ENCODE measurements around the gene WDFY3.

The WDFY3 gene

GRCh38 chr4:84901740-84902281, 64.7 kb downstream of the WDFY3 start:
- H3K4me3 ChIP-seq (ENCODE audit: low read depth, low read length): no peak overlapping the region
- H3K9me3 ChIP-seq (ENCODE audit: control insufficient read depth, insufficient read depth, low read length): no peaks in the 10 kb centered on the region
- H3K9ac ChIP-seq (ENCODE audit: low read depth, low read length): no peak overlapping the region
- no peaks in the 10 kb centered on the region for H3K27me3 ChIP-seq (ENCODE audit: control insufficient read depth, insufficient read depth, low read length)
- H3K4me1 ChIP-seq (ENCODE audit: control insufficient read depth, insufficient read depth, low read length): peaks cover 5% of the 10 kb centered on the region
- no peaks in the 10 kb centered on the region for H3K36me3 ChIP-seq (ENCODE audit: control insufficient read depth, insufficient read depth, low read length)

DNA sequence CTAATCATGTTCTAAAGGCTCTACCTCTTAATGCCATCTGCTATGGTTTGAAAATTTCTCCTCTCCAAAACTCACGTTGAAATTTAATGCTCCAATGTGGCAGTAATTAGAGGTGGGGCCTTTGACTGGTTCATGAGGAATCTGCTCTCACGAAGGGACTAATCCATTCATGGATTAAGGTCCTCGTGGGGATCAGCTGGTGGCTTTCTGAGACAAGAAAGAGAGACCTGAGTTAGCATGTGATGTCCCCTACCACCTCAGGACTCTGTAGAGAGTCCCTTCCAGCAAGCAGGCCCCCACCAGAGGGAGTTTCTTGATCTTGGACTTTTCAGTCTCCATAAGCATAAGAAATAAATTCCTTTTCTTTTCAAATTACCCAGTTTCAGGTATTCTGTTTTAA, 65.3 kb downstream of the WDFY3 start:
- Histone ChIP-seq H3K9ac (ENCODE audit: low read depth, low read length) (no peak overlapping the region), H3K9me3 (ENCODE audit: control insufficient read depth, insufficient read depth, low read length) (no peaks in the 10 kb centered on the region), H3K4me3 (ENCODE audit: low read depth, low read length) (no peak overlapping the region)

DNA sequence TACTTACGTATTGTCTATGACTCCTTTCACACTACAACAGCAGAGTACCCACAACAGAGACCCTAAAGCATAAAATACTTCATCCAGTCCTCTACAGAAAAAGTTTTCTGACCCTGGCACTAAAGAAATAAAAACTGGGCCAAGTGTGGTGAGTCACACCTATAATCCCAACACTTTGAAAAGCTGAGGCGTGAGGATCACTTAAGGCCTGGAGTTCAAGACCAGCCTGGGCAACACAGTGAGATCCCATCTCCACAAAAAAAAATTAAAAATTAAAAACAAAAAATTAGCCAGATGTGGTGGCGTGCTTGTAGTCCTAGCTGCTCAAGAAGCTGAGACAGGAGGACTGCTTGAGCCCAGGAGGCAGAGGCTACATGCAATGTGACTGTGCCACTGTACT, 66.9 kb downstream of the WDFY3 start:
- H3K27me3 ChIP-seq (ENCODE audit: control insufficient read depth, insufficient read depth, low read length): no peaks in the 10 kb centered on the region
- H3K9ac ChIP-seq (ENCODE audit: low read depth, low read length): no peak overlapping the region
- H3K4me1 ChIP-seq (ENCODE audit: control insufficient read depth, insufficient read depth, low read length): peaks cover 8% of the 10 kb centered on the region
- H3K9me3 ChIP-seq (ENCODE audit: control insufficient read depth, insufficient read depth, low read length): no peaks in the 10 kb centered on the region
- H3K36me3 ChIP-seq (ENCODE audit: control insufficient read depth, insufficient read depth, low read length): no peaks in the 10 kb centered on the region
- no peak overlapping the region for H3K4me3 ChIP-seq (ENCODE audit: low read depth, low read length)

More for the DNA sequence above, 65.3 kb downstream of the WDFY3 start:
- Histone ChIP-seq H3K4me1 (ENCODE audit: control insufficient read depth, insufficient read depth, low read length) (peaks cover 5% of the 10 kb centered on the region), H3K36me3 (ENCODE audit: control insufficient read depth, insufficient read depth, low read length) (no peaks in the 10 kb centered on the region), H3K27me3 (ENCODE audit: control insufficient read depth, insufficient read depth, low read length) (no peaks in the 10 kb centered on the region)

- Histone ChIP-seq H3K9me3 (ENCODE audit: control insufficient read depth, insufficient read depth, low read length) (no peaks in the 10 kb centered on the region), H3K27me3 (ENCODE audit: control insufficient read depth, insufficient read depth, low read length) (no peaks in the 10 kb centered on the region), H3K4me1 (ENCODE audit: control insufficient read depth, insufficient read depth, low read length) (peaks cover 8% of the 10 kb centered on the region), H3K4me3 (ENCODE audit: low read depth, low read length) (no peak overlapping the region), H3K36me3 (ENCODE audit: control insufficient read depth, insufficient read depth, low read length) (no peaks in the 10 kb centered on the region), H3K9ac (ENCODE audit: low read depth, low read length) (no peak overlapping the region)
These were observed 69.0 kb downstream of the WDFY3 start for GRCh38 chr4:84897516-84897915.

GRCh38 chr4:84895283-84895682, 71.2 kb downstream of the WDFY3 start:
- Histone ChIP-seq H3K4me1 (ENCODE audit: control insufficient read depth, insufficient read depth, low read length) (peaks cover 3% of the 10 kb centered on the region), H3K4me3 (ENCODE audit: low read depth, low read length) (no peak overlapping the region), H3K27me3 (ENCODE audit: control insufficient read depth, insufficient read depth, low read length) (no peaks in the 10 kb centered on the region), H3K9ac (ENCODE audit: low read depth, low read length) (no peak overlapping the region), H3K9me3 (ENCODE audit: control insufficient read depth, insufficient read depth, low read length) (no peaks in the 10 kb centered on the region), H3K36me3 (ENCODE audit: control insufficient read depth, insufficient read depth, low read length) (no peaks in the 10 kb centered on the region)

DNA sequence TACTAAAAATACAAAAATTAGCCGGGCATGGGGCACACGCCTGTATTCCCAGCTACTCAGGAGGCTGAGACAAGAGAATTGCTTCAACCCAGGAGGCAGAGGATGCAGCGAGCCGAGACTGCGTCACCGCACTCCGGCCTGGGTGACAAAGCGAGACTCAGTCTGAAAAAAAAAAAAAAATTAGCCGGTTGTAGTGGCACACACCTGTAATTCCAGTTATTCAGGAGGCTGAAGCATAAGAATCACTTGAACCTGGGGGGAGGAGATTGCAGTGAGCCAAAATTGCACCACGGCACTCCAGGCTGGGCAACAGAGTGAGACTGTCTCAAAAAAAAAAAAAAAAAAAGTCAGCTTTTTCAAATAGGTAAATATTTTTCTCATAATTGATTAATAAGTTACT, 71.9 kb downstream of the WDFY3 start:
- peaks cover 3% of the 10 kb centered on the region for H3K4me1 ChIP-seq (ENCODE audit: control insufficient read depth, insufficient read depth, low read length)
- H3K36me3 ChIP-seq (ENCODE audit: control insufficient read depth, insufficient read depth, low read length): no peaks in the 10 kb centered on the region
- H3K9me3 ChIP-seq (ENCODE audit: control insufficient read depth, insufficient read depth, low read length): no peaks in the 10 kb centered on the region
- no peak overlapping the region for H3K9ac ChIP-seq (ENCODE audit: low read depth, low read length)
- H3K4me3 ChIP-seq (ENCODE audit: low read depth, low read length): no peak overlapping the region
- no peaks in the 10 kb centered on the region for H3K27me3 ChIP-seq (ENCODE audit: control insufficient read depth, insufficient read depth, low read length)

DNA sequence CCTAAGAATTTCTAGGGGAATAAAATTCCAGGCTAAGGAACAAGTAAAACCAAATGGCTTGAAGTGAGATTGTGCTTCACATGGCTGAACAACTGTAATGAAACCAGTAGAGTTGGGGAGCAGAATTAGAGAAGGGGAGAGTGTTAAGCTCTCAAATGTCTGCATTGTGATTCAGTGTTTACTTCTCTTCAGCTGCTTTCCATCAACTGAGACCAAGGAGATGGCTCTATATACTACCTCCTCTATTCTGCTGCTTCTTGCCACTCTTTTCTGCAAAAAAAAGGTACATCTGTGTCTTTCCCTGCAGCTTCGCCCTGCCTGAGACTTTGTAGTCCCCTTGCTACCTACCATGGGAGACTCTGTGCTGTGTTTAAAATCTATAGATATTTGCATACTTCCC, 73.5 kb downstream of the WDFY3 start:
- Histone ChIP-seq H3K27me3 (ENCODE audit: control insufficient read depth, insufficient read depth, low read length) (no peaks in the 10 kb centered on the region), H3K4me1 (ENCODE audit: control insufficient read depth, insufficient read depth, low read length) (peaks cover 3% of the 10 kb centered on the region), H3K36me3 (ENCODE audit: control insufficient read depth, insufficient read depth, low read length) (no peaks in the 10 kb centered on the region), H3K4me3 (ENCODE audit: low read depth, low read length) (no peak overlapping the region), H3K9ac (ENCODE audit: low read depth, low read length) (no peak overlapping the region), H3K9me3 (ENCODE audit: control insufficient read depth, insufficient read depth, low read length) (no peaks in the 10 kb centered on the region)

- no peak overlapping the region for H3K4me3 ChIP-seq (ENCODE audit: low read depth, low read length)
- H3K4me1 ChIP-seq (ENCODE audit: control insufficient read depth, insufficient read depth, low read length): no peaks in the 10 kb centered on the region
- H3K27me3 ChIP-seq (ENCODE audit: control insufficient read depth, insufficient read depth, low read length): no peaks in the 10 kb centered on the region
- H3K9ac ChIP-seq (ENCODE audit: low read depth, low read length): no peak overlapping the region
- H3K36me3 ChIP-seq (ENCODE audit: control insufficient read depth, insufficient read depth, low read length): no peaks in the 10 kb centered on the region
- H3K9me3 ChIP-seq (ENCODE audit: control insufficient read depth, insufficient read depth, low read length): no peaks in the 10 kb centered on the region
These were observed 78.7 kb downstream of the WDFY3 start for GRCh38 chr4:84887824-84888223.

DNA sequence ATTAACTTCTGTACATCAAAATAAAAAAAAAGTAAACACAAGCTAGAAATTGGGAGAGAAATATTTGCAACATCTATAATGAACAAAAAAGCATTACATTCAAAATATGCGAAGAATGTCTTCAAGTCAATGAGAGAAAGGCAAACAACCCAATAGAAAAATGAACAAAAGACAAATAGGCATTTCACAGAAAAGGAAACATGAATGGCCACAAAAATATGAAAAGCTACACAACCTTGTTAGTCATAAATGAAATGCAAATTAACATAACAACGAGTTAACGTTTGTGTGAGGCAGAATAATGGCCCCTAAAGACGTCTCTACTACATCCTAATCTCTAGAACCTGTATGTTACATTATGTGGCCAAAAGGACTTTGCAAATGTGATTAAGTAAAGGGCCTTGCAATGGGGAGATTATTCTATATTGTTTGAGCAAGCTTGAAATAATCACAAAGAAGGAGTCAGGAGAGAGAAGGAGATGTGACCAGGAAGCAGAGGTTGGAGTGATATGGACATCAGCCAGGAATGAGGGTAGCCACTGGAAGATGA, 86.8 kb downstream of the WDFY3 start:
- no peaks in the 10 kb centered on the region for H3K36me3 ChIP-seq (ENCODE audit: control insufficient read depth, insufficient read depth, low read length)
- H3K9ac ChIP-seq (ENCODE audit: low read depth, low read length): no peak overlapping the region
- H3K4me1 ChIP-seq (ENCODE audit: control insufficient read depth, insufficient read depth, low read length): peaks cover 4% of the 10 kb centered on the region
- H3K4me3 ChIP-seq (ENCODE audit: low read depth, low read length): no peak overlapping the region
- H3K9me3 ChIP-seq (ENCODE audit: control insufficient read depth, insufficient read depth, low read length): no peaks in the 10 kb centered on the region
- H3K27me3 ChIP-seq (ENCODE audit: control insufficient read depth, insufficient read depth, low read length): no peaks in the 10 kb centered on the region

GRCh38 chr4:84878546-84878945, 87.9 kb downstream of the WDFY3 start:
- H3K9me3 ChIP-seq (ENCODE audit: control insufficient read depth, insufficient read depth, low read length): no peaks in the 10 kb centered on the region
- H3K36me3 ChIP-seq (ENCODE audit: control insufficient read depth, insufficient read depth, low read length): no peaks in the 10 kb centered on the region
- peaks cover 4% of the 10 kb centered on the region for H3K4me1 ChIP-seq (ENCODE audit: control insufficient read depth, insufficient read depth, low read length)
- H3K9ac ChIP-seq (ENCODE audit: low read depth, low read length): no peak overlapping the region
- H3K27me3 ChIP-seq (ENCODE audit: control insufficient read depth, insufficient read depth, low read length): no peaks in the 10 kb centered on the region
- no peak overlapping the region for H3K4me3 ChIP-seq (ENCODE audit: low read depth, low read length)

DNA sequence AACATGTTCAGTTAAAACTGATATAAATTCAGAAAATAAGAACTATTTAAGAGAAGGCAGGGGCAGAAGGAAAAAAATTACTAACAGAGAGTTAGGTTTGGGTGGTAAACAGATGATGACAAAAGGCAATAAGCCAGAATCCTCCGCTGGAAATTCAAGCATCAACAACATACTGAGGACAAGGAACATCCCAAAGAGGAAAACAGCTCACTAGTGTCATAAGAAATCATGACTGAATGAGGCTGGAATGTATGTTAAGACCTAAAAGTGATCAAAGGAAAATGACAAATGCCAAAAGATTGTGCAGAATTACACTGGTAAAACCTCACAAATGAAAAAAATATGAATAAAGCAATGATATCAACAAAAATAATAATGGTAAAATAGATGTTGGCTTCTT, 88.4 kb downstream of the WDFY3 start:
- H3K9me3 ChIP-seq (ENCODE audit: control insufficient read depth, insufficient read depth, low read length): no peaks in the 10 kb centered on the region
- H3K4me3 ChIP-seq (ENCODE audit: low read depth, low read length): no peak overlapping the region
- no peaks in the 10 kb centered on the region for H3K27me3 ChIP-seq (ENCODE audit: control insufficient read depth, insufficient read depth, low read length)
- peaks cover 4% of the 10 kb centered on the region for H3K4me1 ChIP-seq (ENCODE audit: control insufficient read depth, insufficient read depth, low read length)
- no peaks in the 10 kb centered on the region for H3K36me3 ChIP-seq (ENCODE audit: control insufficient read depth, insufficient read depth, low read length)
- no peak overlapping the region for H3K9ac ChIP-seq (ENCODE audit: low read depth, low read length)

DNA sequence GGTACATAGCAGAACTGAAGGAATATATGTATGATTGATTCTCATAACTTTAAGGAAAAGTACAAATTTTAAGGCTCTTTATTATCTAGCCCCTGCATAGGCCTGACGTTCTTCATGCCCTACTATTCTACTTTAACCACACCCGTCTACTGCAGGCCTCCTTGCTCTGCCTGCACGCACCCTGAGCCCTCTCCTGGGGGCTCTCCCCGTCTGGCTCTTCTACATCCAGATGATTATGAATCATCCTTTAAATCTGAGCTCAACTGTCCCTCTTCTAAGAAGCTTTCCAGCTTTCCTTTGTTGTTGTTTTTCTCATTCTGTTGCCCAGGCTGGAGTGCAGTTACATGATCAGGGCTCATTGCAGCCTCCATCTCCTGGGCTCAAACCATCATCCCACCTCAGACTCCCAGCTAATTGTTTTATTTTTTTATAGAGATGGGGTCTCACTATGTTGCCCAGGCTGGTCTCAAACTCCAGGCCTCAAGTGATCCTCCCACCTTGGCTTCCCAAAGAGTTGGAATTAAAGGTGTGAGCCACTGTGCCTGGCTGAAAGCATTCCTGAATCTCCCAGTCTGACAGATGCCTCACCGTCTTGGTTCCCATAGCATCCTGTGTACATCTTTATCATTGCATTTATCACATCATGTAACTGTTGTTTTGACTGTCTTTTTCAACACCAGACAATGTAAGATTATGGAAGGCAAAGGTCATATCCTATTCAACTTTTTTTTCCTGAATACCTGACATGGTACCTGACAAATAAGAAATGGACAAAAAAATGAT, 89.2 kb downstream of the WDFY3 start:
- no peaks in the 10 kb centered on the region for H3K9me3 ChIP-seq (ENCODE audit: control insufficient read depth, insufficient read depth, low read length)
- H3K4me3 ChIP-seq (ENCODE audit: low read depth, low read length): no peak overlapping the region
- no peaks in the 10 kb centered on the region for H3K27me3 ChIP-seq (ENCODE audit: control insufficient read depth, insufficient read depth, low read length)
- H3K9ac ChIP-seq (ENCODE audit: low read depth, low read length): no peak overlapping the region
- peaks cover 4% of the 10 kb centered on the region for H3K4me1 ChIP-seq (ENCODE audit: control insufficient read depth, insufficient read depth, low read length)
- H3K36me3 ChIP-seq (ENCODE audit: control insufficient read depth, insufficient read depth, low read length): no peaks in the 10 kb centered on the region
